Spleen (tissue), 7 donors: ENCODE results near the gene RERE.

Source experiments
- POLR2A ChIP-seq, 3 donors: fragments of 450-650 bp; IDR thresholded peaks; one replicate each; pipeline ENCODE4 v1.5.1; 2017; ENCODE audit warnings: antibody characterized with exemption in 3 of 3, mild to moderate bottlenecking in 1 of 3
- TF ChIP-seq, protein P1 (sequence below), 11 experiments: fragments of 200-600 bp in 7 of 11; fragments of 450-650 bp in 4 of 11; sonication (generic) in 4 of 11; IDR thresholded peaks in 8 of 11; conservative IDR thresholded peaks in 3 of 11; 1 replicate in 7 of 11; 2 replicates in 4 of 11; pipeline versions ENCODE4 v1.4.0 to v1.8.0; 2016 to 2021; ENCODE audit warnings: antibody characterized with exemption in 11 of 11, inconsistent platforms in 4 of 11, mild to moderate bottlenecking in 1 of 11
- donor health status: DM: no; HTN: no; CAD: no; lungs with moderate emphysema.
- donor health status: DM: no; HTN: no; CAD: no.
- donor health status: DM: no; HTN: no; CAD: no.

DNA sequence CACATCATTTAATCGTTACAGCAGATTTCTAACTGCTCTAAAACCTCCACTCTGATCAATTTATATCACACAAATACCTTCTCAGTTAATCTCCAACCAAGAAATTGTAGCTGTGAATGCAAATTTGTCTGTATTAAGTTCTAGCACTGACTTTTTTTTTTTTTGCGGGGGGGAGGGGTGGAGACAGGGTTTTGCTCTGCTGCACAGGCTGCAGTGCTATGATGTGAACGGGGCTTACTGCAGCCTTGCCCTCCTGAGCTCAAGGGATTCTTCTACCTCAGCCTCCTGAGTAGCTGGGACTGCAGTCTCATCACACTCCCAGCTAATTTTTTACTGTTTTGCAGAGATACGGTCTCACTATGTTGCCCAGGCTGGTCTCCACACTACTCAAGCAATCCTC, 163.6 kb downstream of the RERE start:
- TF ChIP-seq, protein P1, sequence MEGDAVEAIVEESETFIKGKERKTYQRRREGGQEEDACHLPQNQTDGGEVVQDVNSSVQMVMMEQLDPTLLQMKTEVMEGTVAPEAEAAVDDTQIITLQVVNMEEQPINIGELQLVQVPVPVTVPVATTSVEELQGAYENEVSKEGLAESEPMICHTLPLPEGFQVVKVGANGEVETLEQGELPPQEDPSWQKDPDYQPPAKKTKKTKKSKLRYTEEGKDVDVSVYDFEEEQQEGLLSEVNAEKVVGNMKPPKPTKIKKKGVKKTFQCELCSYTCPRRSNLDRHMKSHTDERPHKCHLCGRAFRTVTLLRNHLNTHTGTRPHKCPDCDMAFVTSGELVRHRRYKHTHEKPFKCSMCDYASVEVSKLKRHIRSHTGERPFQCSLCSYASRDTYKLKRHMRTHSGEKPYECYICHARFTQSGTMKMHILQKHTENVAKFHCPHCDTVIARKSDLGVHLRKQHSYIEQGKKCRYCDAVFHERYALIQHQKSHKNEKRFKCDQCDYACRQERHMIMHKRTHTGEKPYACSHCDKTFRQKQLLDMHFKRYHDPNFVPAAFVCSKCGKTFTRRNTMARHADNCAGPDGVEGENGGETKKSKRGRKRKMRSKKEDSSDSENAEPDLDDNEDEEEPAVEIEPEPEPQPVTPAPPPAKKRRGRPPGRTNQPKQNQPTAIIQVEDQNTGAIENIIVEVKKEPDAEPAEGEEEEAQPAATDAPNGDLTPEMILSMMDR (IDR thresholded peaks at IDR 0.05 in 8 of 11, conservative IDR thresholded peaks at IDR 0.05 in 3 of 11) = no peak
- TF ChIP-seq POLR2A (IDR thresholded peaks at IDR 0.05) = no peak
